HG03135 (cell line): ENCODE data around the gene UNC93B1.
"Not testable (repeated sequence)": the region's sequence is repeated elsewhere in the genome, so short reads cannot be mapped to it uniquely, and the experiment has no call there.

ENCODE experiments used
- ATAC-seq: cut with Tn5 transposase; IDR thresholded peaks from one replicate; pipeline ENCODE4 v1.9.1; 2021; ENCODE audit warnings: mild to moderate bottlenecking, moderate library complexity; ENCODE audit not compliant: unreplicated experiment

Gene UNC93B1

GRCh38 chr11:67943406-67943805 is 60.5 kb downstream of the UNC93B1 start:
- not testable (repeated sequence) for ATAC-seq
